HG03095 (cell line): ENCODE data around the gene ZFYVE28.
"Not testable (repeated sequence)": the region's sequence is repeated elsewhere in the genome, so short reads cannot be mapped to it uniquely, and the experiment has no call there.

Experiments
- ATAC-seq: cut with Tn5 transposase; IDR thresholded peaks from one replicate; pipeline ENCODE4 v1.9.1; 2021; ENCODE audit warnings: moderate library complexity; ENCODE audit not compliant: unreplicated experiment

Gene ZFYVE28

GRCh38 chr4:2275546-2276251 is 142.7 kb downstream of the ZFYVE28 start:
- no peak for ATAC-seq

- ATAC-seq: not testable (repeated sequence)
These were observed 143.4 kb downstream of the ZFYVE28 start for GRCh38 chr4:2275044-2275397.

- no peak for ATAC-seq
These were observed 144.0 kb downstream of the ZFYVE28 start for GRCh38 chr4:2274320-2275043.

GRCh38 chr4:2273657-2274319 is 144.7 kb downstream of the ZFYVE28 start:
- ATAC-seq: no peak

GRCh38 chr4:2273221-2273620 is 145.2 kb downstream of the ZFYVE28 start:
- no peak for ATAC-seq

- ATAC-seq: no peak
These were observed 145.7 kb downstream of the ZFYVE28 start for GRCh38 chr4:2272828-2273120.

- no peak for ATAC-seq
These were observed 146.2 kb downstream of the ZFYVE28 start for GRCh38 chr4:2272026-2272827.

- ATAC-seq: no peak
These were observed 147.0 kb downstream of the ZFYVE28 start for GRCh38 chr4:2271279-2272025.

GRCh38 chr4:2270341-2271165 is 147.9 kb downstream of the ZFYVE28 start:
- ATAC-seq: no peak

GRCh38 chr4:2269618-2270163 is 148.8 kb downstream of the ZFYVE28 start:
- ATAC-seq: no peak

GRCh38 chr4:2269206-2269531 is 149.3 kb downstream of the ZFYVE28 start:
- ATAC-seq: no peak

GRCh38 chr4:2268357-2269205 is 149.9 kb downstream of the ZFYVE28 start:
- ATAC-seq: no peak

- no peak for ATAC-seq
These were observed 150.6 kb downstream of the ZFYVE28 start for GRCh38 chr4:2267841-2268240.

- no peak for ATAC-seq
These were observed 151.1 kb downstream of the ZFYVE28 start for GRCh38 chr4:2267320-2267811.

GRCh38 chr4:2266821-2267220 is 151.6 kb downstream of the ZFYVE28 start:
- no peak for ATAC-seq

GRCh38 chr4:2266181-2266580 is 152.3 kb downstream of the ZFYVE28 start:
- ATAC-seq: no peak

GRCh38 chr4:2265113-2266110 is 153.0 kb downstream of the ZFYVE28 start:
- ATAC-seq: no peak
